Measurements from ENCODE around the gene KCTD4.

The KCTD4 gene

DNA sequence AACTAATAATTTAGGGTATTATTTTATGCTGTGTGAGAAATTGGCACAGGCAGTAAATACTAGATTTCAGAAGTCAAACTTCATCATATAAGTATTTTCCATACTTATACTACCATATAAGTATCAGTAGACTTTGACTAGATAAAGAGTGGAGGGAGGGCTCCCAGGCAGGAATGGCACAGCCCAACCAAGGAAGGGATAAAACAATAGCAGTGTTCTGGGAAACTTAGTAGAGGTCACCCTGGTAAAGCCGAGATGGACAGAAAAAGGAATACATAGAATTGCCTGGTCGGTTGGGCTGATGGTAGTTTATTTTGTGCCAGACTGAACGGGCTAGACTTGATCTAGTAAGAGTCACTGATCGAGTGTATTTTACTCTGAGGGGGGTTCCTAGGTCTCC is 19.6 kb upstream of the KCTD4 start:
- Histone ChIP-seq H3K27me3 (no peaks in the 10 kb centered on the region), H3K9me3 (no peaks in the 10 kb centered on the region), H3K4me3 (ENCODE audit: low read depth, low read length) (no peak overlapping the region), H3K36me3 (no peaks in the 10 kb centered on the region), H3K4me1 (no peaks in the 10 kb centered on the region)
- TF ChIP-seq CTCF (IDR thresholded peaks at IDR 0.05; ENCODE audit: low read depth, low read length): no peak
- DNase-seq: no peak

DNA sequence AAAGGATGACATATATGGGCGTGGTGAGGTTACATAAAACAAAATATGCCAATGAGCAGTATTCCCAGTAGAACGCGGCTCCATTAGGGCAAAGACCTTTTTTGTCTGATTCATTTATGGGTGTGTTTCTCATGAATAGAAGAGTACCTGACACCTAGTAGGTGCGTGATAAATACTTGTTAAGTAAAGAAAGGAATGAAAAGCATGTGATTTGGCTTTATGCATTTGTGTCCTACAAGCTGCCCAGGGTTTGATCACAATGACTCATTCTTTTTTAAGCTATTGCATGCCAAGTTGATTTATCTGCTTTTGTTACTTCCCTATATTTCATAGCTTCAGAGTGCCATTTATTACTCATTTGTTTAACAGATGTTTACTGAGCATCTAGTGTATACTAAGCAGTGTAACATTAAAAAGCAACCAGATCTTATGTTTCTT is 19.1 kb upstream of the KCTD4 start:
- no peak overlapping the region for H3K4me3 ChIP-seq (ENCODE audit: low read depth, low read length)
- H3K4me1 ChIP-seq: no peaks in the 10 kb centered on the region
- no peaks in the 10 kb centered on the region for H3K9me3 ChIP-seq
- no peaks in the 10 kb centered on the region for H3K27me3 ChIP-seq
- H3K36me3 ChIP-seq: no peaks in the 10 kb centered on the region
- TF ChIP-seq CTCF (IDR thresholded peaks at IDR 0.05; ENCODE audit: low read depth, low read length): no peak
- DNase-seq: no peak

GRCh38 chr13:45219123-45219891 is 18.5 kb upstream of the KCTD4 start:
- Histone ChIP-seq H3K9me3 (no peaks in the 10 kb centered on the region), H3K4me1 (no peaks in the 10 kb centered on the region), H3K27me3 (no peaks in the 10 kb centered on the region), H3K4me3 (ENCODE audit: low read depth, low read length) (no peak overlapping the region), H3K36me3 (no peaks in the 10 kb centered on the region)
- no peak for DNase-seq
- TF ChIP-seq CTCF (IDR thresholded peaks at IDR 0.05; ENCODE audit: low read depth, low read length): no peak

- Histone ChIP-seq H3K4me3 (ENCODE audit: low read depth, low read length) (no peak overlapping the region), H3K27me3 (no peaks in the 10 kb centered on the region), H3K9me3 (no peaks in the 10 kb centered on the region), H3K4me1 (no peaks in the 10 kb centered on the region), H3K36me3 (no peaks in the 10 kb centered on the region)
- TF ChIP-seq CTCF (IDR thresholded peaks at IDR 0.05; ENCODE audit: low read depth, low read length): no peak
- DNase-seq: no peak
These were observed 17.8 kb upstream of the KCTD4 start for GRCh38 chr13:45218689-45219088.

DNA sequence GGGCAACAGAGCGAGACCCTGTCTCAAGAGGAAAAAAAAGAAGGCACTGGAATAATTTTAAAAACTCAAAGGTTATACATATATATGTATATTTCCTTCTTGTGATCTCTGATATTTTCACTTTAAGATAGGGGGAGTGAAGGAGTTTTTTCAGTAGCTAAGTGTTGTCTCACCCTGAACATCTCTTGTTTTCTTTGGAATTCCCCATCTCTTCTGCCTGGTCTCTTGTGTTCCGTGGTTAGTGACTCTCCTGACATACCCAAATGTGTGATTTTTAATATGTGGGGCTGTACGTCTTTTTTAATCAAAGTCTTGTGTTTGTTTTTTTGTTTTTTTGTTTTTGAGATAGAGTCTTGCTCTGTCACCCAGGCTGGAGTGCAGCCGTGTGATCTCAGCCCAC is 15.3 kb upstream of the KCTD4 start:
- TF ChIP-seq CTCF (IDR thresholded peaks at IDR 0.05; ENCODE audit: low read depth, low read length): no peak
- H3K4me3 ChIP-seq (ENCODE audit: low read depth, low read length): no peak overlapping the region
- H3K9me3 ChIP-seq: no peaks in the 10 kb centered on the region
- no peaks in the 10 kb centered on the region for H3K4me1 ChIP-seq
- no peaks in the 10 kb centered on the region for H3K36me3 ChIP-seq
- H3K27me3 ChIP-seq: no peaks in the 10 kb centered on the region
- no peak for DNase-seq

- Histone ChIP-seq H3K27me3 (no peaks in the 10 kb centered on the region), H3K4me3 (ENCODE audit: low read depth, low read length) (no peak overlapping the region), H3K36me3 (no peaks in the 10 kb centered on the region), H3K4me1 (no peaks in the 10 kb centered on the region), H3K9me3 (no peaks in the 10 kb centered on the region)
- no peak for TF ChIP-seq CTCF (IDR thresholded peaks at IDR 0.05; ENCODE audit: low read depth, low read length)
- no peak for DNase-seq
These were observed 14.7 kb upstream of the KCTD4 start for GRCh38 chr13:45215392-45216077.
